Measurements from ENCODE around the gene PER1. TPM values are rescaled to one million over a fixed set of nuclear protein-coding genes. Genes with fewer than 3 reads are reported as not detected.
A peak's percentile ranks its signal among the peaks of the same experiment; 100 is the strongest.

The PER1 gene
- total and polyA plus RNA-seq, 9 of the 15 experiments (the other 6 are each of a cell fraction or from before 2014, with no cell fraction given): 0.13 to 26.0 (median 3.4) TPM

- TF ChIP-seq ZBTB40 (IDR thresholded peaks at IDR 0.05): peak; percentile 80
- TF ChIP-seq ZBTB40 (CRISPR knock-in tag; IDR thresholded peaks at IDR 0.05): no peak
- TF ChIP-seq ZNF444 (CRISPR knock-in tag; IDR thresholded peaks at IDR 0.05): no peak
- no peak; the same call in 1 of the 2 replicates for TF ChIP-seq GABPB1 (CRISPR knock-in tag; IDR thresholded peaks at IDR 0.05)
- TF ChIP-seq CBX3 (IDR thresholded peaks at IDR 0.05; ENCODE audit: borderline replicate concordance in 1 of 2, low read length in 2 of 2): no peak
- TF ChIP-seq STAG1 (CRISPR knock-in tag; IDR thresholded peaks at IDR 0.05; ENCODE audit: borderline replicate concordance): no peak
- TF ChIP-seq GTF2F1 (IDR thresholded peaks at IDR 0.05; ENCODE audit: low read depth, low read length): 0 out of 2 replicates have a peak, but pooled peaks have one; percentile 39
- peak; percentile 25 for TF ChIP-seq CXXC5 (CRISPR knock-in tag; IDR thresholded peaks at IDR 0.05)
- peak; percentile 56; the same call in 1 of the 2 replicates for TF ChIP-seq ZSCAN29 (IDR thresholded peaks at IDR 0.05)
- TF ChIP-seq CSDE1 (IDR thresholded peaks at IDR 0.05): peak in 1 of 2 experiments; percentile 63; a peak in 2 of 4 replicates
- TF ChIP-seq KDM2B (CRISPR knock-in tag; IDR thresholded peaks at IDR 0.05): no peak
- TF ChIP-seq MLLT1 (IDR thresholded peaks at IDR 0.05): no peak
- TF ChIP-seq SRSF1 (IDR thresholded peaks at IDR 0.05; ENCODE audit: low read depth, low read length): no peak
- no peak for TF ChIP-seq ZNF146 (CRISPR knock-in tag; IDR thresholded peaks at IDR 0.05; ENCODE audit: unreplicated experiment)
- TF ChIP-seq HDAC1 (IDR thresholded peaks at IDR 0.05): peak in 1 of 2 experiments; percentile 86; a peak in 2 of 4 replicates
- no peak for TF ChIP-seq ASH1L (IDR thresholded peaks at IDR 0.05; ENCODE audit: borderline replicate concordance, low read depth, partially characterized antibody)
Measured at GRCh38 chr17:8119581-8120519, 32.4 kb downstream of the PER1 start (continued).

Measured in K562 (cell line).